ENCODE measurements around the gene PPP1R8.
"Not testable (repeated sequence)": the region's sequence is repeated elsewhere in the genome, so short reads cannot be mapped to it uniquely, and the experiment has no call there.

The PPP1R8 gene

GRCh38 chr1:27795601-27796000 is 35.0 kb upstream of the PPP1R8 start:
- FAIRE-seq (no peak), DNase-seq (ENCODE audit: insufficient read length, low spot score) (no peak)
- no peak for TF ChIP-seq CTCF (IDR thresholded peaks at IDR 0.05; ENCODE audit: insufficient read depth, missing control alignments)

GRCh38 chr1:27804791-27805190 is 25.8 kb upstream of the PPP1R8 start:
- no peak for TF ChIP-seq CTCF (IDR thresholded peaks at IDR 0.05; ENCODE audit: insufficient read depth, missing control alignments)
- no peak for FAIRE-seq

GRCh38 chr1:27806758-27807157 is 23.8 kb upstream of the PPP1R8 start:
- FAIRE-seq = no peak
- no peak for TF ChIP-seq CTCF (IDR thresholded peaks at IDR 0.05; ENCODE audit: insufficient read depth, missing control alignments)
- DNase-seq (ENCODE audit: insufficient read length, low spot score) = no peak

More at GRCh38 chr1:27804791-27805190, 25.8 kb upstream of the PPP1R8 start:
- DNase-seq (ENCODE audit: insufficient read length, low spot score) = no peak

GRCh38 chr1:27807385-27807784 is 23.2 kb upstream of the PPP1R8 start:
- FAIRE-seq = no peak
- DNase-seq (ENCODE audit: insufficient read length, low spot score) = no peak
- no peak for TF ChIP-seq CTCF (IDR thresholded peaks at IDR 0.05; ENCODE audit: insufficient read depth, missing control alignments)

- DNase-seq (ENCODE audit: insufficient read length, low spot score); FAIRE-seq: not testable (repeated sequence)
These were observed 22.5 kb upstream of the PPP1R8 start for GRCh38 chr1:27808131-27808530.

- FAIRE-seq (no peak), DNase-seq (ENCODE audit: insufficient read length, low spot score) (no peak)
- TF ChIP-seq CTCF (IDR thresholded peaks at IDR 0.05; ENCODE audit: insufficient read depth, missing control alignments) = no peak
These were observed 20.7 kb upstream of the PPP1R8 start for GRCh38 chr1:27809883-27810282.

GRCh38 chr1:27811741-27812500 is 18.7 kb upstream of the PPP1R8 start:
- DNase-seq (ENCODE audit: insufficient read length, low spot score) = no peak

More at GRCh38 chr1:27811741-27812500, 18.7 kb upstream of the PPP1R8 start:
- no peak for FAIRE-seq
- no peak for TF ChIP-seq CTCF (IDR thresholded peaks at IDR 0.05; ENCODE audit: insufficient read depth, missing control alignments)

All from D721Med (cell line).